Endothelial cell of umbilical vein (primary cell): ENCODE results near the gene UBXN6.

Source experiments
- EZH2 ChIP-seq: IDR thresholded peaks from 2 replicates; pipeline ENCODE4 v1.6.1; 2012; ENCODE audit warnings: borderline replicate concordance, low read depth, mild to moderate bottlenecking, moderate library complexity, low read length, inconsistent platforms; ENCODE audit not compliant: severe bottlenecking
- FOS ChIP-seq: IDR thresholded peaks from 2 replicates; pipeline ENCODE4 v1.6.1; 2011; ENCODE audit warnings: mild to moderate bottlenecking, low read length, moderate library complexity, borderline replicate concordance; ENCODE audit not compliant: insufficient read depth
- GATA2 ChIP-seq: IDR thresholded peaks from 2 replicates; pipeline ENCODE4 v1.7.0; 2011; ENCODE audit warnings: low read depth, mild to moderate bottlenecking, moderate library complexity, mixed read lengths, low read length; ENCODE audit not compliant: insufficient read length, insufficient read depth
- MAX ChIP-seq: IDR thresholded peaks from 2 replicates; pipeline ENCODE4 v1.6.1; 2011; ENCODE audit not compliant: insufficient read depth, insufficient read length
- POLR2A ChIP-seq: IDR thresholded peaks from 2 replicates; pipeline ENCODE4 v1.6.1; 2012; ENCODE audit warnings: low read depth, mild to moderate bottlenecking, control low read depth, low read length
- POLR2AphosphoS5 ChIP-seq: IDR thresholded peaks from 2 replicates; pipeline ENCODE4 v1.6.1; 2012; ENCODE audit warnings: low read depth, mild to moderate bottlenecking, control low read depth, low read length, moderate library complexity; ENCODE audit not compliant: insufficient read depth
- TF ChIP-seq, protein P1 (sequence below), 2 donors: IDR thresholded peaks; 1 replicate in 1 of 2; 2 replicates in 1 of 2; pipeline ENCODE4 v1.5.1; 2011; ENCODE audit warnings: low read length in 2 of 2, mild to moderate bottlenecking in 2 of 2, moderate library complexity in 2 of 2, control low read depth in 1 of 2, inconsistent platforms in 1 of 2, low read depth in 1 of 2; ENCODE audit not compliant: insufficient read depth in 1 of 2; ENCODE audit errors: extremely low read depth in 1 of 2

DNA sequence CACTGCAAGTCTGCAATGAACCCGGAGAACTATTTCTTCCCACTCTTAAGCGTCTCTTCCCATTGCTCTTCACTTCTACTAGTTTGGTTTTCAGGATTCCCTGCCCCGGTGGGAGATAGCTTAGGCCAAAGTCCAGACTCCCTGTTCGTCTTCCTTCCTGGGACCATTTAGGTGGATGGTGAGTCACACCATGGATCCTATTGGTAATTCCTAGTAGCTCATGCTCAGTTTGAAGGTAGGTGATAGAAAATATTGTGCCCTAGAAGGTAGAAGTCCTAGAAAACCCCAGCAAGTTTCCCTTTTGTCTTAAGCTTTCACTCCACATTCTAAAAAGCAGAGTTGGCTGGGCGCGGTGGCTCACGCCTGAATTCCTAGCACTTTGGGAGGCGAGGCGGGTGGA, 41.3 kb downstream of the UBXN6 start:
- TF ChIP-seq, protein P1, sequence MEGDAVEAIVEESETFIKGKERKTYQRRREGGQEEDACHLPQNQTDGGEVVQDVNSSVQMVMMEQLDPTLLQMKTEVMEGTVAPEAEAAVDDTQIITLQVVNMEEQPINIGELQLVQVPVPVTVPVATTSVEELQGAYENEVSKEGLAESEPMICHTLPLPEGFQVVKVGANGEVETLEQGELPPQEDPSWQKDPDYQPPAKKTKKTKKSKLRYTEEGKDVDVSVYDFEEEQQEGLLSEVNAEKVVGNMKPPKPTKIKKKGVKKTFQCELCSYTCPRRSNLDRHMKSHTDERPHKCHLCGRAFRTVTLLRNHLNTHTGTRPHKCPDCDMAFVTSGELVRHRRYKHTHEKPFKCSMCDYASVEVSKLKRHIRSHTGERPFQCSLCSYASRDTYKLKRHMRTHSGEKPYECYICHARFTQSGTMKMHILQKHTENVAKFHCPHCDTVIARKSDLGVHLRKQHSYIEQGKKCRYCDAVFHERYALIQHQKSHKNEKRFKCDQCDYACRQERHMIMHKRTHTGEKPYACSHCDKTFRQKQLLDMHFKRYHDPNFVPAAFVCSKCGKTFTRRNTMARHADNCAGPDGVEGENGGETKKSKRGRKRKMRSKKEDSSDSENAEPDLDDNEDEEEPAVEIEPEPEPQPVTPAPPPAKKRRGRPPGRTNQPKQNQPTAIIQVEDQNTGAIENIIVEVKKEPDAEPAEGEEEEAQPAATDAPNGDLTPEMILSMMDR (IDR thresholded peaks at IDR 0.05; ENCODE audit: extremely low read depth in 1 of 2, insufficient read depth in 1 of 2, low read depth in 1 of 2, low read length in 2 of 2), result no peak
- no peak for TF ChIP-seq POLR2A
- TF ChIP-seq POLR2AphosphoS5, result no peak
- TF ChIP-seq EZH2, result no peak
- TF ChIP-seq MAX, result no peak
- no peak for TF ChIP-seq GATA2
- TF ChIP-seq FOS, result no peak
